H1 (cell line): Measurements from ENCODE around the gene C1QTNF1.

ENCODE experiments used
- ASH2L ChIP-seq: fragments of 200-600, 300-600 bp; sonication (generic); IDR thresholded peaks from one replicate; pipeline ENCODE4 v1.7.1; 2017; ENCODE audit warnings: low read length
- CBX5 ChIP-seq: fragments of 300-800, 300-1000 bp; sonication (generic); IDR thresholded peaks from 2 replicates; pipeline ENCODE4 v1.7.1; 2016; ENCODE audit warnings: antibody characterized with exemption, low read length, low read depth
- CEBPB ChIP-seq: IDR thresholded peaks from 2 replicates; pipeline ENCODE4 v1.6.1; 2012; ENCODE audit warnings: low read depth, low read length
- EZH2 ChIP-seq: fragments of 200-600 bp; sonication (generic); IDR thresholded peaks from 2 replicates; pipeline ENCODE4 v1.7.1; 2012; ENCODE audit warnings: low read depth, mild to moderate bottlenecking, moderate library complexity, low read length, inconsistent platforms; ENCODE audit not compliant: severe bottlenecking
- HDAC6 ChIP-seq: IDR thresholded peaks from one replicate; pipeline ENCODE4 v1.7.1; 2012; ENCODE audit warnings: low read depth, mild to moderate bottlenecking, inconsistent platforms, low read length, moderate library complexity
- POLR2A ChIP-seq, 2 experiments: IDR thresholded peaks; 1 replicate in 1 of 2; 2 replicates in 1 of 2; pipeline ENCODE4 v1.6.1; 2011; ENCODE audit warnings: low read depth in 2 of 2, low read length in 2 of 2, mild to moderate bottlenecking in 2 of 2; ENCODE audit errors: control extremely low read depth in 1 of 2
- RAD21 ChIP-seq, 2 experiments: IDR thresholded peaks in 1 of 2; conservative IDR thresholded peaks in 1 of 2; 2 replicates each; pipeline ENCODE4 v1.6.1; 2011; ENCODE audit warnings: low read depth in 2 of 2, low read length in 2 of 2, improper control_type of control experiment in 1 of 2, inconsistent platforms in 1 of 2, mild to moderate bottlenecking in 1 of 2, moderate library complexity in 1 of 2
- RFX5 ChIP-seq: IDR thresholded peaks from 2 replicates; pipeline ENCODE4 v1.6.1; 2011; ENCODE audit warnings: low read depth, low read length, improper control_type of control experiment, borderline replicate concordance
- TAF1 ChIP-seq: IDR thresholded peaks from 2 replicates; pipeline ENCODE4 v1.6.1; 2011; ENCODE audit warnings: mild to moderate bottlenecking, low read depth, low read length
- YY1 ChIP-seq: IDR thresholded peaks from 2 replicates; pipeline ENCODE4 v1.6.1; 2011; ENCODE audit warnings: low read depth, mild to moderate bottlenecking, low read length
- TF ChIP-seq, protein P1 (sequence below), 3 experiments: IDR thresholded peaks; 1 replicate in 2 of 3; 2 replicates in 1 of 3; pipeline versions ENCODE4 v1.5.1 to v1.6.1; 2011; ENCODE audit warnings: low read length in 3 of 3, mild to moderate bottlenecking in 3 of 3, inconsistent platforms in 2 of 3, low read depth in 1 of 3, moderate library complexity in 1 of 3; ENCODE audit not compliant: insufficient read depth in 1 of 3; ENCODE audit errors: control extremely low read depth in 1 of 3
- TF ChIP-seq, protein P2 (sequence below): IDR thresholded peaks from 2 replicates; pipeline ENCODE4 v1.6.1; 2012; ENCODE audit warnings: inconsistent platforms

DNA sequence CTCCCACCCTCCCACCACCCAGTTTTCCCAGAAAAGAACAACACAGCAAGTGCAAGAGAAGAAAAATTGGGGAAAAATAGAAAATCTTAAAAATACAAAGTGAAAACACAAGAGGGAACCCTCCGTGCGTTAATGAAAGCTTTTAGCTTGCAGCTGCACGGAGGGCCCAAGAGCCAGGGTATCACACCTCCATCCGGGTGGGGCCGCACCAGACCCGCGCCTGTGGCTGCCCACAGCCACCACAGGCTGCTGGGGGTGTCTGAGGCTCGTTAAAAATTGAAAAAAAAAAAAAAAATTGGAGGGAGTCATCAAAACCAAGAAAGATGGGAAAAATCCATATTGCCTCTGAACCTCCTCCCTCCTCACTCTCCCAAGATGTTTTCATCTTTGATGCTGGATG is 69.3 kb downstream of the C1QTNF1 start:
- TF ChIP-seq, protein P1, sequence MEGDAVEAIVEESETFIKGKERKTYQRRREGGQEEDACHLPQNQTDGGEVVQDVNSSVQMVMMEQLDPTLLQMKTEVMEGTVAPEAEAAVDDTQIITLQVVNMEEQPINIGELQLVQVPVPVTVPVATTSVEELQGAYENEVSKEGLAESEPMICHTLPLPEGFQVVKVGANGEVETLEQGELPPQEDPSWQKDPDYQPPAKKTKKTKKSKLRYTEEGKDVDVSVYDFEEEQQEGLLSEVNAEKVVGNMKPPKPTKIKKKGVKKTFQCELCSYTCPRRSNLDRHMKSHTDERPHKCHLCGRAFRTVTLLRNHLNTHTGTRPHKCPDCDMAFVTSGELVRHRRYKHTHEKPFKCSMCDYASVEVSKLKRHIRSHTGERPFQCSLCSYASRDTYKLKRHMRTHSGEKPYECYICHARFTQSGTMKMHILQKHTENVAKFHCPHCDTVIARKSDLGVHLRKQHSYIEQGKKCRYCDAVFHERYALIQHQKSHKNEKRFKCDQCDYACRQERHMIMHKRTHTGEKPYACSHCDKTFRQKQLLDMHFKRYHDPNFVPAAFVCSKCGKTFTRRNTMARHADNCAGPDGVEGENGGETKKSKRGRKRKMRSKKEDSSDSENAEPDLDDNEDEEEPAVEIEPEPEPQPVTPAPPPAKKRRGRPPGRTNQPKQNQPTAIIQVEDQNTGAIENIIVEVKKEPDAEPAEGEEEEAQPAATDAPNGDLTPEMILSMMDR (IDR thresholded peaks at IDR 0.05; ENCODE audit: control extremely low read depth in 1 of 3, insufficient read depth in 1 of 3, low read depth in 1 of 3, low read length in 3 of 3), result no peak
- TF ChIP-seq YY1 (no peak), CEBPB (no peak), RAD21 (IDR thresholded peaks at IDR 0.05 in 1 of 2, conservative IDR thresholded peaks at IDR 0.05 in 1 of 2; ENCODE audit: low read depth in 2 of 2, low read length in 2 of 2) (no peak), RFX5 (no peak), TAF1 (no peak), POLR2A (IDR thresholded peaks at IDR 0.05; ENCODE audit: control extremely low read depth in 1 of 2, low read depth in 2 of 2, low read length in 2 of 2) (no peak), HDAC6 (no peak), ASH2L (no peak), EZH2 (no peak), CBX5 (no peak)
- TF ChIP-seq, protein P2, sequence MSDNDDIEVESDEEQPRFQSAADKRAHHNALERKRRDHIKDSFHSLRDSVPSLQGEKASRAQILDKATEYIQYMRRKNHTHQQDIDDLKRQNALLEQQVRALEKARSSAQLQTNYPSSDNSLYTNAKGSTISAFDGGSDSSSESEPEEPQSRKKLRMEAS, result no peak
